HepG2 (cell line): ENCODE results near the gene HNRNPUL1.

Experiments used
- CBX1 ChIP-seq: IDR thresholded peaks from one replicate; pipeline ENCODE4 v1.6.1; 2016; ENCODE audit warnings: antibody characterized with exemption, low read depth
- CTCF ChIP-seq: sonication (generic); formaldehyde crosslinking; IDR thresholded peaks from 2 replicates; pipeline ENCODE4 v1.5.0; 2020; ENCODE audit warnings: mild to moderate bottlenecking, missing genetic modification reagents, moderate library complexity
- JUNB ChIP-seq: sonication (generic); formaldehyde crosslinking; IDR thresholded peaks from 2 replicates; pipeline ENCODE4 v1.8.0; 2022; ENCODE audit warnings: missing genetic modification reagents, mild to moderate bottlenecking, borderline replicate concordance
- POLR2A ChIP-seq, 2 experiments: IDR thresholded peaks; 2 replicates each; pipeline ENCODE4 v1.6.1; 2011; ENCODE audit warnings: low read depth in 2 of 2, low read length in 2 of 2, mild to moderate bottlenecking in 1 of 2, moderate library complexity in 1 of 2; ENCODE audit not compliant: insufficient read depth in 1 of 2
- SETDB1 ChIP-seq: sonication (generic); formaldehyde crosslinking; IDR thresholded peaks from 2 replicates; pipeline ENCODE4 v1.5.1; 2020; ENCODE audit warnings: missing genetic modification reagents, mild to moderate bottlenecking, borderline replicate concordance
- SIX4 ChIP-seq: sonication (generic); formaldehyde crosslinking; IDR thresholded peaks from 2 replicates; pipeline ENCODE4 v1.4.0; 2020; ENCODE audit warnings: missing genetic modification reagents
- TAF1 ChIP-seq: sonication (generic); formaldehyde crosslinking; IDR thresholded peaks from 2 replicates; pipeline ENCODE4 v1.4.0; 2020; ENCODE audit warnings: missing genetic modification reagents
- ZNF260 ChIP-seq: sonication (generic); formaldehyde crosslinking; IDR thresholded peaks from 2 replicates; pipeline ENCODE4 v1.4.0; 2020; ENCODE audit warnings: missing genetic modification reagents, low read depth, mild to moderate bottlenecking, borderline replicate concordance
- ZNF407 ChIP-seq: sonication (generic); formaldehyde crosslinking; IDR thresholded peaks from one replicate; pipeline ENCODE4 v1.5.1; 2020; ENCODE audit warnings: mild to moderate bottlenecking, missing genetic modification reagents; ENCODE audit errors: not compliant biosample characterization

- TF ChIP-seq SIX4 (CRISPR knock-in tag) (no peak), JUNB (no peak), SETDB1 (CRISPR knock-in tag) (no peak), POLR2A (IDR thresholded peaks at IDR 0.05; ENCODE audit: insufficient read depth in 1 of 2, low read depth in 2 of 2, low read length in 2 of 2) (no peak), CBX1 (no peak), ZNF407 (CRISPR knock-in tag) (no peak), ZNF260 (CRISPR knock-in tag) (no peak), TAF1 (CRISPR knock-in tag) (no peak), CTCF (CRISPR knock-in tag) (peak; percentile 43)
Measured at GRCh38 chr19:41323023-41323422, 58.9 kb downstream of the HNRNPUL1 start.
